Measurements from ENCODE around the gene LYRM4.
"Not testable (repeated sequence)": the region's sequence is repeated elsewhere in the genome, so short reads cannot be mapped to it uniquely, and the experiment has no call there.

Gene LYRM4

GRCh38 chr6:5122504-5123112, 138.1 kb downstream of the LYRM4 start:
- FAIRE-seq (no peak), DNase-seq (ENCODE audit: low spot score) (no peak)

GRCh38 chr6:5121956-5122355, 138.8 kb downstream of the LYRM4 start:
- no peak for FAIRE-seq
- DNase-seq (ENCODE audit: low spot score): no peak

- no peak for FAIRE-seq
- DNase-seq (ENCODE audit: low spot score): no peak
Observed at GRCh38 chr6:5121479-5121878, 139.3 kb downstream of the LYRM4 start.

GRCh38 chr6:5120543-5120942, 140.2 kb downstream of the LYRM4 start:
- not testable (repeated sequence) for FAIRE-seq

DNA sequence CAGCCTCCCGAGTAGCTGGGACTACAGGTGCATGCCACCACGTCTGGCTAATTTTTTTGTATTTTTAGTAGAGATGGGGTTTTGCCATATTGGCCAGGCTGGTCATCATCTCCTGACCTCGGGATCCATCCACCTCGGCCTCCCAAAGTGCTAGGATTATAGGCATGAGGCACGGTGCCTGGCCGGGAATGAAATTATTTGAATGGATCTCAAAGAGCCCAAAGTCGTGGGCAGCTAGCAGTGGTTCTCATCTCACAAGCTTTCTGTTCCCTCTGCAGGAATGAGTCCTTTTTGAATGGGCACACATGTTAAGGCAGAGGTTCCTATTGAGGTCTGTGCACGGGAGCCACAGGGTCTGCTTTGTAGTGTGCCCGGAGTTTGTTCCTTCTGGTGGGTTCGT, 140.7 kb downstream of the LYRM4 start:
- no peak for FAIRE-seq
- DNase-seq (ENCODE audit: low spot score): no peak

More at GRCh38 chr6:5120543-5120942, 140.2 kb downstream of the LYRM4 start:
- not testable (repeated sequence) for DNase-seq (ENCODE audit: low spot score)

DNA sequence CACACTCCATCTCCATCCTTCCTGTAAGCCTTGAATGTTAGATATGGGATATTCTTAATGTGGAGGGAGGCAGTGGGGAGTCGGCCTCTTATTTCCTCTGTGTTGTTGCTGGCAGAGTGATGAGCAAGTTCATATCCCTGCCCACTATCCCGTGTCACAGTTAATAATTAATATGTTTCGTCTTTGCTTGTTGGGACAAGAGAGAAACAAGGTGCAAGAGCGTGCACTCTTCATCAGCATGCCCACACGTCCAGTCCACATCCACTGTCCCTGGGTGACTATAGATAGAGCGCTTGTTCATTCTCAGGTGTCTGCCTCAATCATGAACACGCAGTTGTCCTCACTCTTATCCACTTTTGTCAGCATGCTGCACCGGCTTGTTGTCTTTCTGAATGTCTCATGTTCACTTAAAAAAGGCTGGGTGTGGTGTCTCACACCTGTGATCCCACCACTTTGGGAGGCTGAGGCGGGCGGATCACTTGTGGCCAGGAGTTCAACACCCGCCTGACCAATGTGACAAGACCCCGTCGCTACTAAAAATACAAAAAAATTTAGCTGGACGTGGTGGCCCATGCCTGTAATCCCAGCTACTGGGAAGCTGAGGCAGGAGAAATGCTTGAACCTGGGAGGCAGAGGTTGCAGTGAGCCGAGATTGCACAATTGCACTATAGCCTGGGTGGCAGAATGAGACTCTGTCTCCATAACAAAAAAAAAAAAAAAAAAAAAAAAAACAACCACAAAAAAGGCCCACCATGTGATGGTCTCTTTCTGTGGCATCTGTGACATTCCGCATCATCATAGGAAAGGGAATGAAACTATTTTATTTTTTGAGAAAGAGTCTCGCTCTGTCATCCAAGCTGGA, 141.4 kb downstream of the LYRM4 start:
- FAIRE-seq: no peak

DNA sequence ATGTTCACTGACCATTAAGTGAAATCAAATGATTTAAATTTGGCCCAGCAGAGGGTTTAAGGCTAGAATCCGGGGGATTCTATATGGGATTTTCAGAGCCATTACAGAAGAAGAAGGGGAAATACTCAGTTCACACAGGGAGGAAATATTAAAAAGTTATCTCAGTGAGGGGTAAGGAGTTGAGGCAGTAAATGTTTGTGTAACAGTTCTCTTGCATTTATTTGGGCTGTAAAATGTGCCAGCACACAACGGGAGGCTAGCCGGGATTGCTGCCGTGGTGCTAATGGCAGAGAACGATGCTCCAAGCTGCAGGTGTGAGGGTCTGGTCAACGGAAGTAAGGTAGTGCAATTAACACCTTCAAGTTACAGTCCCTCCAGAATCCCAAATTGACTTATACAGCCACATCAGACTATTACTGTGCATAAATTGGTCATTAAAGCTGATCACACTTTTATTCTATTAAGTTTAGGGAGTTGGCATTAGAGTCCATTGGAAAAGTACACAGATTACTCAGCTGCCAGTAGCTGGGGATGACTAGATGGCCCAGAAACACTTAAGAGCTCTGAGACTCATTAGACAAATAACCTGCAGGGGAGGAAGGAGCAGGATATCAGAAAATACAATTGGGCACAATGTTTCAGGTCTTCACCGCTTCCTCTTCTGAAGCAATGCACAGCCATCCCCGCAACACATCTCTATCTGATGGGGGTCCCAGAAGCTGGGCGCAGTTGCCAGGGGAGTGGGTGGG, 144.3 kb downstream of the LYRM4 start:
- DNase-seq (ENCODE audit: low spot score) (no peak), FAIRE-seq (no peak)

More for the DNA sequence above, 141.4 kb downstream of the LYRM4 start:
- DNase-seq (ENCODE audit: low spot score): no peak

DNA sequence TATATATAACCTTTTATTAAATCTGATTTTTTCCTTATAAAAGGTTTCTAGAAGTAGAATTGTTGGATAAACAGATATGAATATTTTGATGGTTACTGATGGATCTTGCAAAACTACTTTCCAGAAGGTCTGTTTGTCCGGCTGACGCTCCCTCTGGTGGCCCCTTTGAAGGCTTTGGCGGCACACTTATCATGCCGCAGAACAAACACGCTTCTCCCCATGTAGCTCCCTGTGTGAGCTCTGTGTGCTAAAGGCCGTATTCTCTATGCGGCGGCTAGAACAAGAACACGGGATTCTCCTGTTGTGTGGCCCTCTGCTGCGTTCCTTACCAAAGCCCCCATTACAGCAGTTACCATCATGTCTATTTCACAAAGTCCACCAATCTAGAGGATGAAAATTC, 145.6 kb downstream of the LYRM4 start:
- DNase-seq (ENCODE audit: low spot score) (no peak), FAIRE-seq (no peak)

GRCh38 chr6:5113096-5113495, 147.7 kb downstream of the LYRM4 start:
- FAIRE-seq: no peak
- DNase-seq (ENCODE audit: low spot score): no peak

DNA sequence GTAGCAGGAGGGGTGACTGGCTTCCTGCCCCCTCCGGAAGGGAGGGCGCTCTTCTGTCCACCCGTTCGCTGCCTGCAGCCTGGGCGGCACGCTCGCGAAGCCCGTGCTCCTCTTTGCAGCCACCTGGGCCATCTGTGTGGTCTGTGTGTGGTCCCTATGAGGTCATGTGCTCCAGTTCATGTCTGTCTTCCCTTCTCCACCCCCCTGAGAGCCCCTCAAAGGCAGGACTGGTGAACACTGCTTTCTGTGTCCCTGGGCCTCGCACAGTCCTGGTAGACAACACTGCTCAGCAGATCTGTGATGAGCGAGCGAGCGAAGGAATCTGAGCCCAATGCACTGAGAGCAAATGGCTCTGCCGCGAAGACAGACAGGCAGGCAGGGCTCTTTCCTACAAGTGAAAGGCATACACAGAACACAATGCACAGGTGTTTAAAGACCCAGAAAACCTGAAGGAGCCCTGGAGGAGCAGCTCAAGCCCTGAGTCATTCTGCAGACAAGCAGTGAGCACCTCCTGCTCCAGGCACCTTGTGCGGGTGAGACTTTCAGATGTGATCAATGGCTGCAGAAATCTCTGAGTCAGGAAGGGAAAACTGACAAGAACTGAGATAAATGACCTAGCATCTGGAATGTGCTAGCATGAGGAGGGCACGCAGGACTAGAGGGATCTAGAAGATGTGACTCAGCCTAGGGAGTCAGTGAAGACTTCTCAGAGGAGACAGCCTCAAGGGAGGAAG, 148.5 kb downstream of the LYRM4 start:
- peak; percentile 67 for FAIRE-seq
- peak; percentile 79 for DNase-seq (ENCODE audit: low spot score)

DNA sequence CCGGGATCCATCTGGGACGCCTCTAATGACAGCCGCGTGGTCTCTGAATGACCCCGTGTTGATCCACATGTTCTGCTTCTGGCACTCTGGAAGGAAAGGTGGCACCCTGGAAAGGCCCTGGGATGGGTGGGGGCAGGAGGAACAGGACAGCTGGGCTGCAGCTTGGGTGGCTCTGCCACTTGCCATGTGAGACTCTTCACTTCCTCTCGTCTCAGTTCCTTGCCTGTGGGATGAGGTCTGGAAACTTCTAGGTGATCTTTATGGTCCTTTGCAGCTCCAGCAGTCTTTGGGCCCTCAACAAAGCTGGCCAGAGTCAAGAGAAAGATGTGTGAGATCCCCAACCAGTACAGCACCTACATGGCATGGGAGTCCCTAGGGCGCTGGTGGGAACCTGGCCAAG, 149.1 kb downstream of the LYRM4 start:
- FAIRE-seq (no peak), DNase-seq (ENCODE audit: low spot score) (no peak)

DNA sequence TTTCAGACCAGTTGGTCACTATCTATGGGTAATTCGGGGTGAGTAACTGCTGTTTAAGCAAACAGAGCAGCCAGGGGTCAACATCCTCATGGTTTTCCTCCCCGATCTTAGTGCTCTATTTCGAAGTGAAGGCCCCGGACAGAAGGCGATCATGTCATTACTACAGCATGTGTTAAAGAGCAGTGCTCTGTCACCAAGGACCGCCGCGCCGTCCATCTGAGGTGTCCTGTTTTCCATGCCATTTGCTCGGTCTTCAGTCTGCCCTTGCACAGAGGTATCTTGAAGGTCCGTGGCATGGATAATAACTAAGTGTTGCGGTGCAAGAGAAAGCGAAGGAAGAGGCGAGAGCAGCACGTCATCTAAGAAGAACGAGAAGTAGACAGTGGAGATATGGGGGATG, 150.5 kb downstream of the LYRM4 start:
- FAIRE-seq: no peak
- no peak for DNase-seq (ENCODE audit: low spot score)

DNA sequence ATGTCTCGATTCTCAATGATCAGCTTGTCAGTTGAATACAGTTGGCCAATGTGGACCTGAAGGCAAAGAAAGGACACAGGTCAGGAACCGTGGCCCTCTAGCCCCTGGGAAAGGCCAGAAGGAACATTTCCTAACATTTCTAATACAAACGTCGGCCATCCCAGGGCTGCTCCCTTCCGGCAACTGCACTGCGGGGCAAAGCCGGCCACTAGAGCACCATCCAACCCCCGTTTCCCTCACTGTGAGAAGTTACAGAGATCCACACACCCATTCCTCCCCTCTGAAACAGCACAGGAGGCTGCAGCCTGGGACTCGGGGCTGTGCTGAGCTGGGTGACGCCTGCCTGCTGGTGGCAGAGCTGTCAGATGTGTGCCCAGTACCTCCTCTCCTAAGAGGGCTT, 151.3 kb downstream of the LYRM4 start:
- FAIRE-seq: no peak
- DNase-seq (ENCODE audit: low spot score): no peak

GRCh38 chr6:5108536-5109150, 152.1 kb downstream of the LYRM4 start:
- FAIRE-seq: no peak

GRCh38 chr6:5108068-5108467, 152.7 kb downstream of the LYRM4 start:
- FAIRE-seq (no peak), DNase-seq (ENCODE audit: low spot score) (no peak)

More at GRCh38 chr6:5108536-5109150, 152.1 kb downstream of the LYRM4 start:
- no peak for DNase-seq (ENCODE audit: low spot score)

DNA sequence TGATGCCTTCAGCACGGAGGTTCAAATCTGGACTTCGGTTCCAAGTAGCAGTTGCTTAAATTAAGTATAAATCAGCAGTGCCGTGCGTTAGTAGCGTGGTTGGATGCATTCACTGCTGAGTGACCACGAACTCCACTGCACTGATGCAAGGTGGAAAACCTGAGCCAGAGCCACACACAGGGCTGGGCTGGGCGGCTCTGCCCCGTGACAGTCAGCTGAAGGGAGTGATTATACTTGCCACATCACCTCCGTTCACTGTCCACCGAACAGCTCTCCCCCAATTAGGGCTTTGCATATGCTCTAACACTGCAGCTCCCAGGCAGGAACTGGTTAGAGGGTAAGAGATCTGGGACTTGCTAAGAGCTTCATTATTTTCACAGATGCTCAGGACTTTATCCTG, 153.4 kb downstream of the LYRM4 start:
- FAIRE-seq (no peak), DNase-seq (ENCODE audit: low spot score) (no peak)

DNA sequence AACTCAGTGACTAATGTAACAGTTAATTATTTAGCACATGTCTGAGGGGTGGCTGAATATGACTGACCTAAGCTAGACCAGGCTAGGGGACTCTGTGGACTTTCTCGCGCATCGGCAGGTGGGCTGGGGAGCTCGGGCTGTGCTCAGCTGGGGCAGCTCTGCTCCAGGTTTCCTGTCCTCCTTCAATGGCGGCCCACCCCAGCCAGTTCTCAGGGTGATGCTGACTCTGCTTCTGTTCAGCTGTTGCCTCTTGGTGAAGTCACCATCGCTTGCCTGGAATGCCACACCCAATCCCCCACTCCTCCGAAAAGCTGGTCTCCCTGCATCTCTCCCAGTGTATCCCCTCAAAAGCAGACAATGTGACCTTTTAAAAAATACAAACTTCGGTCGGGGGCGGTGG, 155.6 kb downstream of the LYRM4 start:
- no peak for FAIRE-seq
- no peak for DNase-seq (ENCODE audit: low spot score)

- FAIRE-seq: no peak
Observed at GRCh38 chr6:5104667-5105066, 156.1 kb downstream of the LYRM4 start.

DNA sequence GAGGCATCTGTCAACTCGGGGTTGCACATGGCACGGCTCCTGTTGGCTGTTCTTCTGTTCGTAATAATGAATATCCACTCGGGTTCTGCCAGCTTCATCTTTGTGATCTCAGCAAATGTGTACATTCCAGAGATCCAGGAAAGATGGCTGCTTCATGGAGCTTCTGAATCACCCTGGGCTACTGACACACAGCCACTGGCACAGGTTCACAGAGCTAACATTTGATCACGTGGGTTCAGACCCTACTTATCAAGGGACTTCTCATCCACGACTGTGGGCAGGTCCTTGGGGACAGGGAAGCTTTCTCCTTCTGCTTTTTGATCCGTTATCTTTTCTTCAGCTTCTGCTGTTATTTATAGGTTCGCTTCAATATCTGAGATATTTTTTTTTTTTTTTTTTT, 157.5 kb downstream of the LYRM4 start:
- DNase-seq (ENCODE audit: low spot score) (no peak), FAIRE-seq (no peak)

More at GRCh38 chr6:5104667-5105066, 156.1 kb downstream of the LYRM4 start:
- DNase-seq (ENCODE audit: low spot score): no peak

DNA sequence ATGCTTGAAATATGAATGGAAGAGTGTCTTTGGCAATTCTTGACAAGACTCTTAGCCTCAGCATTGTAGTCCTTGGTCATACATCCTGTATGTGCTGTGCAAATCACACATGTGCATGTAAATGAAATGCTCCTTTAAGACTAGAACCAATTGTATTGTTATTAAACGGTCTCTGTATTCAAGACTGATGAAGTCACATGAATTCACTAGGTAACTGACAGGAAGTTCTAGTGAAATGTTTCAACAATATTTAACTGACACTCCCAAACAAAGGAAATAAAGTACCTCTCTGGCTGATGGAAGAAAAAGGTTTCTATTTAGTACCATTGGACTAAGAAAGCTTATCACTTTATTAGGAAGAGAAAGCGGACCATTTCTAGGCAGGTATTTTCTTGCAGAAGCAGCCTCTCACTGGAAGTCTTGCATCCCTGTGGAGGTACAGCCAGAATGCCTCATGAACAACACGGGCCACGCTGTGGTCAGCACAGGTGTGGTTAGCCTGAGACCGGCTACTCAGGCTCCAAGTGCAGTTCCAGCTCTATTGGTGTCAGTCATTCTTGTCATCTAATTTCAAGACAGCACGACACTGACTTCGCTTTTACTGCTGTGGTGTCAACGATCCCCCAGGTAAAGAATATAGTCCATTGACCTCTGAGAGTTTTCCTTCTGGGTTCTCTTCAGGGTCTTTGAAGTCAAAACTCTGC, 158.3 kb downstream of the LYRM4 start:
- DNase-seq (ENCODE audit: low spot score) (no peak), FAIRE-seq (no peak)

All from RCC 7860 (cell line).